Activated T-helper 1 cell treated with anti-CD3 and anti-CD28 coated beads, Interleukin-2, amount 50 U/mL, for 16 hours (primary cell): ENCODE results near the gene KMT2E.
"Not testable (repeated sequence)": the region's sequence is repeated elsewhere in the genome, so short reads cannot be mapped to it uniquely, and the experiment has no call there.

Source experiments
- DNase-seq, 2 donors: peaks; one replicate each; pipeline ENCODE4 v3.0.0-alpha.2; 2020; ENCODE audit warnings: low read depth in 1 of 2, low spot score in 1 of 2

KMT2E gene

GRCh38 chr7:105013816-105014692, at the start of gene KMT2E:
Gene KMT2E, plus strand, starts transcription at chr7:105014205. Its CDS starts 26,748 bp downstream, at chr7:105040953.
- peak; percentile 84 to 90 for DNase-seq

- DNase-seq: no peak
Measured at GRCh38 chr7:104964626-104965236, 49.3 kb upstream of the KMT2E start.

GRCh38 chr7:104966022-104966421, 48.0 kb upstream of the KMT2E start:
- DNase-seq: no peak

- no peak for DNase-seq
Measured at GRCh38 chr7:104967088-104967487, 46.9 kb upstream of the KMT2E start.

GRCh38 chr7:104967595-104967994, 46.4 kb upstream of the KMT2E start:
- DNase-seq: no peak

- no peak for DNase-seq
Measured at GRCh38 chr7:104968648-104969047, 45.4 kb upstream of the KMT2E start.

GRCh38 chr7:104969183-104969582, 44.8 kb upstream of the KMT2E start:
- DNase-seq: no peak

GRCh38 chr7:104971290-104972071, 42.5 kb upstream of the KMT2E start:
- DNase-seq: no peak

- no peak for DNase-seq
Measured at GRCh38 chr7:104972500-104972899, 41.5 kb upstream of the KMT2E start.

GRCh38 chr7:104973227-104973626, 40.8 kb upstream of the KMT2E start:
- no peak for DNase-seq

- no peak for DNase-seq
Measured at GRCh38 chr7:104973909-104974415, 40.0 kb upstream of the KMT2E start.

GRCh38 chr7:104975553-104975952, 38.5 kb upstream of the KMT2E start:
- not testable (repeated sequence) for DNase-seq

GRCh38 chr7:104976966-104977636, 36.9 kb upstream of the KMT2E start:
- no peak for DNase-seq

- DNase-seq: no peak
Measured at GRCh38 chr7:104978460-104978859, 35.5 kb upstream of the KMT2E start.

GRCh38 chr7:104979167-104979841, 34.7 kb upstream of the KMT2E start:
- DNase-seq: no peak

- no peak for DNase-seq
Measured at GRCh38 chr7:104980440-104980839, 33.6 kb upstream of the KMT2E start.

GRCh38 chr7:104980841-104981671, 32.9 kb upstream of the KMT2E start:
- no peak for DNase-seq

GRCh38 chr7:104981672-104982037, 32.4 kb upstream of the KMT2E start:
- no peak for DNase-seq

- DNase-seq: no peak
Measured at GRCh38 chr7:104982308-104983075, 31.5 kb upstream of the KMT2E start.
